IPS DF 4.7 (cell line): ENCODE data around the gene ZBTB21.

ENCODE experiments used
- DNase-seq: peaks from one replicate; pipeline ENCODE4 v3.0.0-alpha.2; 2013; ENCODE audit warnings: low spot score; ENCODE audit errors: extremely low read depth

The ZBTB21 gene

GRCh38 chr21:42021371-42022090 lies 11.4 kb upstream of the ZBTB21 start:
- no peak for DNase-seq

- no peak for DNase-seq
Observed at GRCh38 chr21:42019706-42020105, 9.5 kb upstream of the ZBTB21 start.

GRCh38 chr21:42019101-42019605 lies 9.0 kb upstream of the ZBTB21 start:
- no peak for DNase-seq

- DNase-seq = no peak
Observed at GRCh38 chr21:42017022-42017421, 6.9 kb upstream of the ZBTB21 start.

GRCh38 chr21:42016364-42016985 lies 6.3 kb upstream of the ZBTB21 start:
- no peak for DNase-seq

- DNase-seq = no peak
Observed at GRCh38 chr21:42013931-42014330, 3.8 kb upstream of the ZBTB21 start.

- DNase-seq = no peak
Observed at GRCh38 chr21:42013376-42013775, 3.2 kb upstream of the ZBTB21 start.

- DNase-seq = no peak
Observed at GRCh38 chr21:42012763-42013329, 2.7 kb upstream of the ZBTB21 start.

GRCh38 chr21:42012344-42012743 lies 2.2 kb upstream of the ZBTB21 start:
- no peak for DNase-seq

GRCh38 chr21:42010507-42011495 lies 641 bp upstream of the ZBTB21 start:
- DNase-seq = no peak

- no peak for DNase-seq
Observed at GRCh38 chr21:42009018-42009830, 936 bp downstream of the ZBTB21 start.

GRCh38 chr21:42007356-42007940 lies 2.7 kb downstream of the ZBTB21 start:
- no peak for DNase-seq

- DNase-seq = no peak
Observed at GRCh38 chr21:42006765-42007164, 3.4 kb downstream of the ZBTB21 start.

GRCh38 chr21:42004406-42005199 lies 5.6 kb downstream of the ZBTB21 start:
- no peak for DNase-seq

- no peak for DNase-seq
Observed at GRCh38 chr21:42003051-42003461, 7.1 kb downstream of the ZBTB21 start.

GRCh38 chr21:42002421-42002958 lies 7.7 kb downstream of the ZBTB21 start:
- DNase-seq = no peak

- DNase-seq = no peak
Observed at GRCh38 chr21:42001781-42002180, 8.4 kb downstream of the ZBTB21 start.

- DNase-seq = no peak
Observed at GRCh38 chr21:42000908-42001307, 9.3 kb downstream of the ZBTB21 start.

GRCh38 chr21:41997657-41998056 lies 12.5 kb downstream of the ZBTB21 start:
- DNase-seq = no peak
